IMR-90 (cell line): ENCODE measurements around the gene CCDC88C.

ENCODE experiments used
- BHLHE40 ChIP-seq: fragments of 150-350 bp; IDR thresholded peaks from 2 replicates; pipeline ENCODE4 v1.6.1; 2016; ENCODE audit warnings: mild to moderate bottlenecking, low read depth, low read length
- CHD1 ChIP-seq: IDR thresholded peaks from 2 replicates; pipeline ENCODE4 v1.6.1; 2012; ENCODE audit warnings: low read depth, low read length, improper control_type of control experiment
- FOS ChIP-seq: fragments of 150-350 bp; IDR thresholded peaks from 2 replicates; pipeline ENCODE4 v1.6.1; 2016; ENCODE audit warnings: low read depth, low read length
- MAFK ChIP-seq: IDR thresholded peaks from 2 replicates; pipeline ENCODE4 v1.6.1; 2012; ENCODE audit warnings: low read depth, low read length, improper control_type of control experiment
- MAZ ChIP-seq: IDR thresholded peaks from 2 replicates; pipeline ENCODE4 v1.6.1; 2012; ENCODE audit warnings: low read depth, mild to moderate bottlenecking, low read length, improper control_type of control experiment, moderate library complexity, borderline replicate concordance
- MXI1 ChIP-seq: IDR thresholded peaks from 2 replicates; pipeline ENCODE4 v1.6.1; 2012; ENCODE audit warnings: low read depth, mild to moderate bottlenecking, low read length, moderate library complexity, borderline replicate concordance
- POLR2A ChIP-seq: IDR thresholded peaks from 2 replicates; pipeline ENCODE4 v1.6.1; 2012; ENCODE audit warnings: mild to moderate bottlenecking, low read depth, low read length
- RAD21 ChIP-seq: IDR thresholded peaks from 2 replicates; pipeline ENCODE4 v1.6.1; 2012; ENCODE audit warnings: low read length, improper control_type of control experiment
- RFX5 ChIP-seq: IDR thresholded peaks from 2 replicates; pipeline ENCODE4 v1.8.0; 2012; ENCODE audit warnings: low read depth, mild to moderate bottlenecking, low read length, moderate library complexity
- TF ChIP-seq, protein P1 (sequence below): conservative IDR thresholded peaks from 2 replicates; pipeline ENCODE4 v1.5.1; 2012; ENCODE audit warnings: mild to moderate bottlenecking, low read depth, low read length, improper control_type of control experiment
- TF ChIP-seq, protein P2 (sequence below): fragments of 150-350 bp; IDR thresholded peaks from 2 replicates; pipeline ENCODE4 v1.6.1; 2017; ENCODE audit warnings: mild to moderate bottlenecking, antibody characterized with exemption, low read length, low read depth

DNA sequence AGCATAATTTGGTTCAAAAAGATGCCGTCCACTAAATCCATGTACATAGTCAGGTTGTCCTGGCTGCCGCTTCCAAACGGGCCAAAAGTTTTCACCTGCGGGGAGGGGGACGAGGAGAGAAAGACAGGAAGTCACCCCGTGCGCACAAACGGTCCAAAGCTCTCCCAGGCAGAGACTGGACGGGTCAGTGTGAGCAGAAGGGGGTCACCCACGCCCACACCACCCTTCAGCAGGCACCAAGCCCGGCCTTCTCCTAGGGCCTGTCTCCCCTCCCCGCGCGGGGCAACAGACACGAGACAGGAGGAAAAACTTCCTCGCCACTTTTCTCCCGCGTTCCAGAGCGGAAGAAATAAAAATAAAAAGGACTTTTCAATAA is 888 bp downstream of the CCDC88C start:
- TF ChIP-seq FOS (no peak), CHD1 (no peak), MAFK (no peak), POLR2A (no peak), RAD21 (no peak), RFX5 (no peak), MXI1 (no peak), MAZ (no peak), BHLHE40 (no peak)
- TF ChIP-seq, protein P1, sequence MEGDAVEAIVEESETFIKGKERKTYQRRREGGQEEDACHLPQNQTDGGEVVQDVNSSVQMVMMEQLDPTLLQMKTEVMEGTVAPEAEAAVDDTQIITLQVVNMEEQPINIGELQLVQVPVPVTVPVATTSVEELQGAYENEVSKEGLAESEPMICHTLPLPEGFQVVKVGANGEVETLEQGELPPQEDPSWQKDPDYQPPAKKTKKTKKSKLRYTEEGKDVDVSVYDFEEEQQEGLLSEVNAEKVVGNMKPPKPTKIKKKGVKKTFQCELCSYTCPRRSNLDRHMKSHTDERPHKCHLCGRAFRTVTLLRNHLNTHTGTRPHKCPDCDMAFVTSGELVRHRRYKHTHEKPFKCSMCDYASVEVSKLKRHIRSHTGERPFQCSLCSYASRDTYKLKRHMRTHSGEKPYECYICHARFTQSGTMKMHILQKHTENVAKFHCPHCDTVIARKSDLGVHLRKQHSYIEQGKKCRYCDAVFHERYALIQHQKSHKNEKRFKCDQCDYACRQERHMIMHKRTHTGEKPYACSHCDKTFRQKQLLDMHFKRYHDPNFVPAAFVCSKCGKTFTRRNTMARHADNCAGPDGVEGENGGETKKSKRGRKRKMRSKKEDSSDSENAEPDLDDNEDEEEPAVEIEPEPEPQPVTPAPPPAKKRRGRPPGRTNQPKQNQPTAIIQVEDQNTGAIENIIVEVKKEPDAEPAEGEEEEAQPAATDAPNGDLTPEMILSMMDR = no peak
- TF ChIP-seq, protein P2, sequence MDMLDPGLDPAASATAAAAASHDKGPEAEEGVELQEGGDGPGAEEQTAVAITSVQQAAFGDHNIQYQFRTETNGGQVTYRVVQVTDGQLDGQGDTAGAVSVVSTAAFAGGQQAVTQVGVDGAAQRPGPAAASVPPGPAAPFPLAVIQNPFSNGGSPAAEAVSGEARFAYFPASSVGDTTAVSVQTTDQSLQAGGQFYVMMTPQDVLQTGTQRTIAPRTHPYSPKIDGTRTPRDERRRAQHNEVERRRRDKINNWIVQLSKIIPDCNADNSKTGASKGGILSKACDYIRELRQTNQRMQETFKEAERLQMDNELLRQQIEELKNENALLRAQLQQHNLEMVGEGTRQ = no peak
